KOPT-K1 (cell line): ENCODE measurements around the gene ZNF792.
"Not testable (repeated sequence)": the region's sequence is repeated elsewhere in the genome, so short reads cannot be mapped to it uniquely, and the experiment has no call there.

Experiments
- H3K27ac ChIP-seq: fragments of 200-600 bp; sonication (generic); 2 replicates; pipeline ENCODE4 v1.5.1; 2016; ENCODE audit warnings: antibody characterized with exemption, mild to moderate bottlenecking, low read depth, low read length; ENCODE audit not compliant: poor library complexity, severe bottlenecking
- H3K36me3 ChIP-seq: fragments of 200-600 bp; sonication (generic); 2 replicates; pipeline ENCODE4 v1.5.1; 2017; ENCODE audit warnings: antibody characterized with exemption, mild to moderate bottlenecking, low read length, moderate library complexity; ENCODE audit not compliant: insufficient read depth
- H3K9me3 ChIP-seq: fragments of 200-600 bp; sonication (generic); 2 replicates; pipeline ENCODE4 v1.5.1; 2017; ENCODE audit warnings: antibody characterized with exemption, low read length, mild to moderate bottlenecking; ENCODE audit not compliant: insufficient read depth, poor library complexity, severe bottlenecking

ZNF792 gene

DNA sequence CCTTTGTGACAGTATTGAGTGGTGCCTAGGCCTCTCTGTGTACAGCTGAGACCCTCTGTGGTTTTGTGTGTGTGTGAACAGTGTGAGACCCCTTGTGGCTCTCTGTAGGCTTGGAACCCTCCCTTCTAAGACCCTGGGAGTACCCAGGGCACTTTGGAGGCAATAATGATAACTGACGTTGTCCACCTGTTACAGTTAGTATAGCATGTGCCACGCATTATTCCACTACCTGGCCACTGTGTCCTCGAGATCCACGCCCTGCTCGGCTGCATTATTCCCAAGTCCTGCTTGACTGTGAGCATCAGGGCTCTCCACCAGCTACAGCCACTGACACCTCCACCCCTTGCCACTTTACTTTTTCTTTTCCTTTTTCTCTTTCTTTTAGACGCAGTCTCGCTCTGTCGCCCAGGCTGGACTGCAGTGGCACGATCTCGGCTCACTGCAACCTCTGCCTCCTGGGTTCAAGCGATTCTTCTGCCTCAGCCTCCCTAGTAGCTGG is 38.1 kb upstream of the ZNF792 start:
- no peak overlapping the region for H3K27ac ChIP-seq
- H3K9me3 ChIP-seq = no peaks in the 10 kb centered on the region
- peaks cover 55% of the 10 kb centered on the region for H3K36me3 ChIP-seq

DNA sequence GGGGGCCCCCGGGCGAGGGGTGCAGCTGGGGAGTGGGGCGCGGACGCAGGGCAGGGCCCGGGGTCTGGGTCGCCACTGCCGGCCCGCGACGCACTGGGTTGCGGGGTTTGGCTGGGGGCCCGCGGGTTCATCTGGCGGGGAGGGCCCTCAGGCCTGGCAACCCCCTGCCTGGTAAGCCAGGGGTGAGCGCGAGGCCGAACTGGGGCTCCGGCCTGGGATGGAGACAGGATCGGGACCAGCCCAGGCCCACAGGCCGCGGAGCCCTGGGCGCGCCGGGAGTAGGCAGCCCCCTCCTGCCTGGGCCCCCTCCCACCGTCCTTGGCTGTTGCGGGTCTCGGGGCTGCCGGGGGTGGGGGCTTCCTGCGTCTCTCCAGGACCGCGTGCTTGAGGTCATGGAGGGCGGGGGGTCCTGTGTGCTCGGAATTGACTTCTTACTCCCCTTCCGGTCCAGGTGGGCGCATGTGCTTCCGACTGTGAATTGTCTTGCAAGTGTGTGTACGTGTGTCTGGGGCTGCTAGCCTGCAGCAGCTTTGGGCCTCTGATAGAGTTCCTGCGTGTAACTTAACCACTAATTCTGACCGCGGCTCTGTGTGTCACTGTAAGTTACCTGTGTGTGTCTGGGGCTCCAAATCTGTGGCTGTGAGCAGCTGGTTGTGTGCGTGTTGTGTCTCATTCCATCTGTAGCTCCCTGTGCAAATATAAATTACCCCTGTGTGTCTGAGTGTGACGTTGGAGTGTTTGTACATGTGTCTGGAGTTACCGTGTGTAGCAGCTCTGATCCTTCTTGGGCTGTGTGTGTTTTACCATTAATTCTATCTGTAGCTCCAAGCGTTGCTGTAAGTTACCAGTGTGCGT is 36.8 kb upstream of the ZNF792 start:
- Histone ChIP-seq H3K27ac (peak overlapping the region; percentile 87), H3K36me3 (peaks cover 43% of the 10 kb centered on the region), H3K9me3 (no peaks in the 10 kb centered on the region)

DNA sequence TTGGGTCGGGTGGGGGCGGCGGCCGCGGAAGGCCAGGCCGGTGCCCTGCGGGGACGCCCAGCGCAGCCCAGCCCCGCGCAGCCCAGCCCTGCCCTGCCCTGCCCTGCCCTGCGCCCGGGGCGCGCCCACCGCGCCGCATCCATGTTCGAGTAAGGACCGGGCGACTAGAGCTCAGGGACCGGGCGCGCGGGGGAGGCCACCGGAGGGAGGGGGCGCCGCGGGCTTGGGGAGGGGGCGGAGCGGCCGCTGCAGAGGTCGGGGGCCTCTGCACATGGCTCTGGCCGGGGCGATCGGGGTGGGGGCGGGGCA is 36.3 kb upstream of the ZNF792 start:
- H3K36me3 ChIP-seq = peaks cover 37% of the 10 kb centered on the region
- H3K9me3 ChIP-seq = no peaks in the 10 kb centered on the region
- H3K27ac ChIP-seq = peak overlapping the region; percentile 87

DNA sequence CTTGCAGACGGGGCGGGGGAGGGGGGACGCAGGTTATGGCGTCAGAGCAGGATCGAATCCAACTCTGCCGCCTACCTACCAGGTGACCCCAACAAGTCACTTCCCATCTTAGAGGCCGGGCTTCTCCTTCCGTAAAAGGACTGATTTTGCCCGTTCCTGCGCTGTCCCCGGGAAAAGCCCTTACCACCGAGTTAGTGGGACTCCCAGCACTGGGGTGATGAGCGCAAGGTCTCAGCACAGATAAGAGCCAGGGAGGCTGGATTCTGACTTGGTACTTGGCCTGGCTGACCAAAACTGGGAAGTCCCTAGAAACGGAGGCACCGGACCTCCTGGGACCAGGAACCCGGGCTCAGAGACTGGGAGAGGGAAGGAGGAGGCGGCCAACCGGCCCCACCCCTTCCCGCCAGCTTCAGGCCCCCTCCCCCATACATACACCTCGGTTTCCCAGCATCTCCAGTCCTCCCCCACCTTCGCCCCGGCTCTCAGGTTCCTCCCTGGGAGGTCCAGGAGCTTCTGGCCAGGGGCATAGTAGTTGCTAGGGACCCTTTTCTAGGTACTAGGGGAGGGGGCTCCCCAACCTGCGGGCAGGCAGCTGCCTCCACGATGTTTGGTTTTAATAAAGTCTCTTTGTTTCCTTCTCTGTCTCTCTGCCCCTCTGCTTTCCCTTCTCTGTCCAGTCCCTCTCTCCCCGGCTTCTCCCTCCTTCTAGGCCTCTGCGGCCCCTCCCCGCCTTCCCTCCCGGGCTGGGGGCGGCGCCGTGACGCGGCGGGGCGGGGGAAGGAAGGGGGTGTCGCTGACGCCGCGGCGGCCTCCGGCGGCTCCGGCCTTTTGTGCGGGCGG is 35.7 kb upstream of the ZNF792 start, which contains the start of gene GRAMD1A:
Gene GRAMD1A, plus strand, starts transcription at position 826 of the 840 bp plus-strand sequence. CDS start 156 bp downstream, outside the sequence.
- peak within 1 kb of the TSS; percentile 87 for H3K27ac ChIP-seq
- H3K9me3 ChIP-seq = peaks cover 5% of the 10 kb centered on the region
- H3K36me3 ChIP-seq = peaks cover 31% of the 10 kb centered on the region

DNA sequence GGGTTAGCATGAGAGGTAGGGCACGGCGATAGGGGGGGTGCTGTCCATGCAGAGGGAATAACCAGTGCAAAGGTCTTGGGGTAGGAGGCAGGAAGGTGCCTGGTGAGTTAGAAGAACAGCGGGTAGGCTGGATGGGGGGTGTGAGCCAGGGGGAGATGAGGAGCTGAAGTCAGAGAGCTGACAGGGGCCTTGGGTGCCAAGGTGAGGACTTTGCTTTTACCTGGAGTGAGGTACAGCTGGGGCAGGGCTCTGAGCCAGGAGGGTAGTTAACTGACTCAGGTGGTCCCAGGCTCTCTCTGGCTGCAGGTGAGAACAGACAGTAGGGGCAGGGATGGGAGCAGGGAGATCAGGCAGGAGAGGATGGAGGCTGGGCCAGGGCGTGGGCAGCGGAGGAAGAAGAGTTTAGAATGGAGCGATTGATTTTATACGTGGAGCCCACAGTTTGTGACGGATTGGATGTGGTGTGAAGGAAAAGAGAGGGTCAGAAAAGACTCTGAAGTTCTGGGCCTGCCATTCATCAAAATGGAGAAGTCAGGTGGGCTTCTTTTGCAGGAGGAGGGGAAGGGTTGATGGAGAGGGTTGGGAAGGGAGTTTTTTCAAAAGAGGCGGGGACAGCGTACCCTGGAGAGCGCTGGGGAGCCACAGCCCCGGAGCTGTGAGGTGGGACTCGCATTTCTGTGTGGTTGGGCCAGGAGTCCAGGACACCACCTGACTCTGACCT is 34.9 kb upstream of the ZNF792 start:
- H3K9me3 ChIP-seq = peaks cover 10% of the 10 kb centered on the region
- peaks cover 23% of the 10 kb centered on the region for H3K36me3 ChIP-seq
- H3K27ac ChIP-seq = peak overlapping the region; percentile 87

DNA sequence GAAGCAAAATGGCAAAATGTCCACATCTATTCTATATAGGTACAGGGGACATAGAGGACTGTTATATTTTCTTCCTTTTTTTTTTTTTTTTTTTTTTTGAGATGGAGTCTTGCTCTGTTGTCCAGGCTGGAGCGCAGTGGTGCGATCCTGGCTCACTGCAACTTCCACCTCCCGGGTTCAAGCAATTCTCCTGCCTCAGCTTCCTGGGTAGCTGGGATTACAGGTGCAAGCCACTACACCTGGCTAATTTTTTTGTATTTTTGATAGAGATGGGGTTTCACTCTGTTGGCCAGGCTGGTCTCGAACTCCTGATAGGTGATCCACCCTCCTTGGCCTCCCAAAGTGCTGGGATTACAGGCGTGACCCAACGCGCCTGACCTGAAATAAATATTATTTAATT is 34.2 kb upstream of the ZNF792 start:
- peak overlapping the region; percentile 59 for H3K27ac ChIP-seq
- H3K36me3 ChIP-seq = peaks cover 16% of the 10 kb centered on the region; the same call in 1 of the 2 replicates

DNA sequence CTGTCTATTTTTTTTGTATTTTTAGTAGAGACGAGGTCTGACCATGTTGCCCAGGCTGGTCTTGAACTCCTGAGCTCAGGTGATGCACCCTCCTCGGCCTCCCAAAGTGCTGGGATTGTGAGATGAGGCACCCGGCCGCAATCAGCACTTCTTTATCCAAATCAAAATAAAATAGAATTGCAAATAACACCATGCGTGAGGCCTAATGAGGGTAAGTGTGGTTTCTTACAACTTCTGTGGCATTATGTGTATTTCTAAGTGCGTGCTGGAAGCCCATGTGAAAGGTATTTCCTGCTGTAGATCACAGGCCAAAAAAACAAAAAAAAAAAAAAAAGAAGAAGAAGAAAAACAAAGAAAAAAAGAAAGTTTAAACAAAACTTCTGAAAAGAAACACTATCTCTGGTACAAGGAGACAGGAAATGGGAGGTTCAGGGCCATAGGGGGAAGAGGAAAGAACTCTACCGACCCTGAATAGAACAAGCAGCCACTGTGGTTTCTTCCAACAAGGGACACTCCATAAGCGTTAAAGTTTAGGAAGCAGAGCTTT is 33.1 kb upstream of the ZNF792 start:
- peaks cover 10% of the 10 kb centered on the region for H3K9me3 ChIP-seq
- peaks cover 6% of the 10 kb centered on the region; the same call in 1 of the 2 replicates for H3K36me3 ChIP-seq
- peak overlapping the region; percentile 59 for H3K27ac ChIP-seq

More for the DNA sequence above, 34.2 kb upstream of the ZNF792 start:
- H3K9me3 ChIP-seq = peaks cover 10% of the 10 kb centered on the region

DNA sequence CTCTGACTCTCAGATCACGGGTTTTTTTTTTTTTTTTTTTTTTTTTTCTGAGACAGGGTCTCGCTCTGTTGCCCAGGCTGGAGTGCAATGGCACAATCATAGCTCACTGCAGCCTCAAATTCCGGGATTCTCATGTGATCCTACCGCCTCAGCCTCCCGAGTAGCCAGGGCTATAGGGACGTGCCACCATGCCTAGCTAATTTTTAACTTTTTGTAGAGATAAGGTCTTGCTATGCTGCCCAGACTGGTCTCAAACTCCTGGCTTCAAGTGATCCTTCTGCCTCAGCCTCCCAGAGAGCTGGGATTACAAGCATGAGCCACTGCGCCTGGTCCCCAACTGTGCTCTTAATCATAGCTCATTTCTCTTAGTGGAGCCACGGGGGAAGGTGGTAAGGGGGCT is 31.5 kb upstream of the ZNF792 start:
- Histone ChIP-seq H3K9me3 (peaks cover 10% of the 10 kb centered on the region), H3K27ac (no peak overlapping the region), H3K36me3 (no peaks in the 10 kb centered on the region)

DNA sequence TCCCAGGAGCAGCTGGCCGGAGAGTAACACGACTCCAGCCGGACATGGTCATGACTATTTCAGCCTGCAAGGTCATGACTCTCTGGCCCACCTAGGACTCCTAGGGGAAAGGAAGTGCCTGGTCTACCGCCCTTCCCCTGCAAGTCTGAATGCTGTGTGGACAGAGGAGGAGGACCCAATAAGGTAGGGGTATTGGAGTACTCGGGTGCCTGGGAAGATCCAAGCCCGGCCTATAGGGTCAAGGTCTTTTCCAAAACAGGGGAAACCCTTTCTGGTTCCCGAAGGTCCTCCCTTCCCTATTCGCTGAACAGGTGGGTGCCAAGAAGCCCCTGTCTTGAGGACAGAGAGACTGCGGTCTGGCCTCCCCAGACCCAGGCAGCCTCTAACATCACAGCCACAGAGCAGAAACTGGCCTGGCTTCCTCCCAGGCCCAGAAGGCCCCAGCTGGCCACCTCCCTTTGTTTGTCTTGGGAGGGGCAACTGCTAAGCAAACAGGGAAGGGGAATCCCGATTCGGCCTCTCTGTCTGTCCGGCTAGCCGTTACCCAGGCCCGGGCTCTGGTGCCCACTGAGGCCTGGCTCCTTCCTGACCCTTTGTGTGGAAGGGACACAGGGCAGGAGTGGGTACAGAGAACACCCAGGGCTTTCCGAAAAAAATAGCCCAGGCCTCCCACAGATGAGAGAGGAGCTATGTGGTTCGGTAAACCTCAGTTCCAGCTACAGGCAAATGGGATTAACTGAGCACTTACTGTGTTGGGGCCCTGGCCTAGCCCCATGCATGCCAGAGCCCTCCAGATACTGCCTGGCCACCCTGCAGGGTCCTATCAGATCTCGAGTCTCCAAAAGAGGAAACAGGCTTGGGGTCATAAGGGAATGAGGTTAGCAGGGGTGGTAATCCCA is 30.9 kb upstream of the ZNF792 start:
- Histone ChIP-seq H3K27ac (no peak overlapping the region), H3K36me3 (no peaks in the 10 kb centered on the region), H3K9me3 (peaks cover 10% of the 10 kb centered on the region)

DNA sequence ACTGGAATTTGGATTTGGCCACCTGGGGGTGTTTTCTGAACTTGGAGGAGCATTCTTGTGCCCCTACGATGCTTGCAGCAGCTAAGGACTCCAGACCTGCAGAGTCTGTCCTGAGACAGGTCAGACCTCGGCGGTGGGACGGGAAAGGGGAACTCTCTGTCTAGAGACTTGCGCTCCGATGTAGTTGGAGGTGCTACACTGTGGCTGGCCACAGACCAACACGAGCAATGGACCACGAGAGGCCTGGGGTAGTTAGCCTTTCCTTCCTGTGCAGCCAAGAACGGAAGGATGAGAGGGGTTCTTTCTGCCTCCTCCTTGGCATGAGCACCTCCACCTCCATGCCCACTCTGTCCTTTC is 30.2 kb upstream of the ZNF792 start:
- Histone ChIP-seq H3K36me3 (no peaks in the 10 kb centered on the region), H3K27ac (no peak overlapping the region), H3K9me3 (peaks cover 10% of the 10 kb centered on the region)

DNA sequence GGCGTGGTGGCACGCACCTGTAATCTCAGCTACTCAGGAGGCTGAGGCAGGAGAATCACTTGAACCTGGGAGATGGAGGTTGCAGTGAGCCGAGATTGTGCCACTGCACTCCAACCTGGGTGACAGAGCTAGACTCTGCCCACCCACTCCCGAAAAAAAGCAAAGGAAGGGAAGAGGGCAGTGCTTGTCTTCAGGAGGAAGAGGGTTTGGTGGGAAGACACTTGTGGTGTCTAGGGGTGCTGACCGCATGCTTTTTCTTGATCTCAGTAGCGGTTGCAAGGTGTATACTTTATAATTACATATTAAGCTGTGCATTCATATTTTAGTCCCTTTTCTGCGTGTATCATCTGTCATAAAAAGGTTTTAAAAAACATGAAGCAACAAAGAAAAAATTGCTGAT is 28.6 kb upstream of the ZNF792 start:
- H3K27ac ChIP-seq, H3K36me3 ChIP-seq: not testable (repeated sequence)
- H3K9me3 ChIP-seq = peaks cover 10% of the 10 kb centered on the region

DNA sequence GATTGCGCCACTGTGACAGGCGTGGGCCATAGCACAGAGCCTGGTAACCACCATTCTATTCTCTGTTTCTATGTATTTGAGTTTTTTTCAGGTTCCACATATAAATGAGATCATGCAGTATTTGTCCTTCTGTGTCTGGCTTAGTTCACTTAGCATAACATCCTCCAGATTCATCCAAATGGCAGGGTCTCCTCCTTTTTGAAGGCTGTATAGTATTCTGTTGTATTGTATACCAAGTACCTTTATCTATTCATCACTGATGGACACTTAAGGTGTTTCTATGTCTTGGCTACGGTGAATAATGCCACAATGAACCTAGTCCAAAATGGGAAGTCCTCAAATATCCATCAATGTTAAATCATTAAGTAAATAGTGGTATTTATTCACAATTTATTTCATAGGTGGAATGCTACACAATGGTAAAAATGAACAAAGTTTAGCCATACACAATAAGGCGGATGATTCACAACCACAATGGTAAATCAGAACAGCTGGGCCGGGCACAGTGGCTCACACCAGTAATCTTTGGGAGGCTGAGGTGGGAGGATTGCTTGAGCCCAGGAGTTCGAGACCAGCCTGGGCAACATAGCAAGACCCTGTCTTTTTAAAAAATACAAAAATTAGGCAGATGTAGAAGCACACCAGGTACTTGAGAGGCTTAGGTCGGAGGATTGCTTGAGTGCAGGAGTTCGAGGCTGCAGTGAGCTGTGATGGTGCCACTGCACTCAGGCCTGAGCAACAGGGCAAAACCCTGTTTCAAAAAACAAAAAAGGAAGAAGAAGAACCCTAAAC is 27.7 kb upstream of the ZNF792 start:
- peaks cover 10% of the 10 kb centered on the region for H3K9me3 ChIP-seq
- no peak overlapping the region for H3K27ac ChIP-seq
- no peaks in the 10 kb centered on the region for H3K36me3 ChIP-seq

DNA sequence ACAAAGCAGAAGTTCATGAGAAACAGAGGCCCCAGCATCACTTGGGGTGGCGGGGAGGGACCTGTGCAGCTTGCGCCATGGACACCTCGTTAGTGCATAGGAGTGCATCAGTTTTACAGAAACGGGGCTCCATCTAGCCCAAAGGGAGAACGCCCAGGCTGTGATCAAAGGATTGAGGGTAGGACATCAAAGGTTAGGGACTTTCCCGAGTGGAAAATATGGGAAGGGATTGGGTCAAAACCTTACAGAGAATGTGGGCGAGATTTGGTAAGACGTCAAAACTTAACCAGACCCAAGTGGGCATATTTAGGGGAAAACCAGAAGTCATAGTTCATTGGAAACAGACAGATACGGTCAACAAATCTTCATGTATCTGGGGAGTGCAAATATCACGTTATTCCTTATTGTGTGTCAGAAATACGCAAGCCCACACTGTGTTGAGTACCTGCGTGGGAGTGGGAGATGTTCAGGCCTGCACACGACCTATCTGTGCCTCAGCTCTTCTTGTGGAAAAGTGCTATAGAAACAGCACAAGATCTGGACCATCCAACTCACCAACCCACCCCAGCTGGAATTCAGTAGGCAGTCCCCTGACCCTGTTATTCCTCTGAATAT is 26.7 kb upstream of the ZNF792 start:
- H3K36me3 ChIP-seq = no peaks in the 10 kb centered on the region

More for the DNA sequence above, 26.7 kb upstream of the ZNF792 start:
- Histone ChIP-seq H3K9me3 (peaks cover 10% of the 10 kb centered on the region), H3K27ac (no peak overlapping the region)
